WTC11 (cell line): ENCODE results near the gene ZDHHC16. TPM values are rescaled to one million over a fixed set of nuclear protein-coding genes. Genes with fewer than 3 reads are reported as not detected.
A peak's percentile ranks its signal among the peaks of the same experiment; 100 is the strongest.

Experiments used
- ATAC-seq: fragments of 200-7000 bp; cut with Tn5 transposase; 2 replicates; pipeline ENCODE4 v1.10.0; 2021; ENCODE audit warnings: mild to moderate bottlenecking, moderate library complexity
- CTCF ChIA-PET: fragments of 300-600 bp; sonication (Branson Sonifier 250); formaldehyde crosslinking; loops from one replicate; lab custom pipeline; 2021; ENCODE audit warnings: antibody characterized with exemption; lab: Charles Lee
- POLR2A ChIA-PET: fragments of 350-600 bp; sonication (Branson Sonifier 250); formaldehyde crosslinking; loops from one replicate; lab custom pipeline; 2021; ENCODE audit warnings: antibody characterized with exemption; lab: Charles Lee
- DNase-seq: peaks from one replicate; pipeline ENCODE4 v3.0.0; 2021; ENCODE audit warnings: low spot score
- H3K27ac Mint-ChIP-seq: 2 replicates; pipeline ENCODE4 v1.8.0; 2021; ENCODE audit warnings: mixed read lengths
- H3K27me3 Mint-ChIP-seq: 2 replicates; pipeline ENCODE4 v1.8.0; 2021; ENCODE audit warnings: low read depth, mild to moderate bottlenecking, moderate library complexity, mixed read lengths
- H3K36me3 Mint-ChIP-seq: 2 replicates; pipeline ENCODE4 v1.8.0; 2021; ENCODE audit warnings: mixed read lengths
- H3K4me1 Mint-ChIP-seq: 2 replicates; pipeline ENCODE4 v1.8.0; 2022; ENCODE audit warnings: mixed read lengths
- H3K4me3 Mint-ChIP-seq: 2 replicates; pipeline ENCODE4 v1.8.0; 2021; ENCODE audit warnings: mild to moderate bottlenecking, moderate library complexity, mixed read lengths
- H3K9me3 Mint-ChIP-seq: 2 replicates; pipeline ENCODE4 v1.8.0; 2021; ENCODE audit warnings: mixed read lengths
- ATF1 ChIP-seq: sonication (generic); formaldehyde crosslinking; IDR thresholded peaks from 2 replicates; pipeline ENCODE4 v1.8.1; 2023; ENCODE audit warnings: mild to moderate bottlenecking, moderate library complexity, missing genetic modification reagents
- GRHL2 ChIP-seq: fragments of 250-450 bp; sonication (Bioruptor Pico); IDR thresholded peaks from 2 replicates; pipeline ENCODE4 v1.8.0; 2022; ENCODE audit warnings: mild to moderate bottlenecking, moderate library complexity; ENCODE audit not compliant: insufficient replicate concordance, severe bottlenecking
- JAZF1 ChIP-seq: fragments of 250-450 bp; sonication (Bioruptor Pico); IDR thresholded peaks from 2 replicates; pipeline ENCODE4 v1.9.0; 2021; ENCODE audit warnings: moderate library complexity, mild to moderate bottlenecking, inconsistent platforms
- NR2C2 ChIP-seq: sonication (generic); formaldehyde crosslinking; IDR thresholded peaks from 2 replicates; pipeline ENCODE4 v1.8.0; 2022; ENCODE audit warnings: mild to moderate bottlenecking, missing genetic modification reagents
- PRRX2 ChIP-seq: fragments of 250-450 bp; sonication (Bioruptor Pico); IDR thresholded peaks from 2 replicates; pipeline ENCODE4 v1.8.0; 2021; ENCODE audit warnings: mild to moderate bottlenecking
- TCF7 ChIP-seq: sonication (generic); formaldehyde crosslinking; IDR thresholded peaks from 2 replicates; pipeline ENCODE4 v1.8.0; 2022; ENCODE audit warnings: mild to moderate bottlenecking, low read depth, missing genetic modification reagents, moderate library complexity
- ZBTB21 ChIP-seq: sonication (generic); formaldehyde crosslinking; IDR thresholded peaks from 2 replicates; pipeline ENCODE4 v1.8.1; 2023; ENCODE audit warnings: mild to moderate bottlenecking, missing genetic modification reagents, borderline replicate concordance
- ZNF138 ChIP-seq: sonication (generic); formaldehyde crosslinking; conservative IDR thresholded peaks from 2 replicates; pipeline ENCODE4 v1.8.1; 2022; ENCODE audit warnings: mild to moderate bottlenecking, moderate library complexity, missing genetic modification reagents
- total RNA-seq: library from RNA; stranded (reverse); gene quantifications from 3 replicates; pipeline ENCODE4 v1.2.3, GENCODE V29; 2021
- TF ChIP-seq, protein P1 (sequence below): fragments of 250-450 bp; sonication (Bioruptor Pico); IDR thresholded peaks from 2 replicates; pipeline ENCODE4 v1.9.0; 2021; ENCODE audit warnings: mild to moderate bottlenecking, borderline replicate concordance
- TF ChIP-seq, protein P2 (sequence below): sonication (generic); formaldehyde crosslinking; IDR thresholded peaks from 2 replicates; pipeline ENCODE4 v1.8.1; 2022; ENCODE audit warnings: low read depth, mild to moderate bottlenecking, moderate library complexity, missing genetic modification reagents, borderline replicate concordance
- TF ChIP-seq, protein P3 (sequence below): sonication (generic); formaldehyde crosslinking; IDR thresholded peaks from 2 replicates; pipeline ENCODE4 v1.8.1; 2022; ENCODE audit warnings: missing genetic modification reagents, borderline replicate concordance
- TF ChIP-seq, protein P4 (sequence below): sonication (generic); formaldehyde crosslinking; IDR thresholded peaks from 2 replicates; pipeline ENCODE4 v1.8.0; 2022; ENCODE audit warnings: mild to moderate bottlenecking, missing genetic modification reagents
- TF ChIP-seq, protein P5 (sequence below): sonication (generic); formaldehyde crosslinking; conservative IDR thresholded peaks from 2 replicates; pipeline ENCODE4 v1.8.1; 2023; ENCODE audit warnings: mild to moderate bottlenecking, low read depth, missing genetic modification reagents, moderate library complexity
- TF ChIP-seq, protein P6 (sequence below): sonication (generic); formaldehyde crosslinking; IDR thresholded peaks from 2 replicates; pipeline ENCODE4 v1.8.0; 2023; ENCODE audit warnings: mild to moderate bottlenecking, missing genetic modification reagents
- TF ChIP-seq, protein P7 (sequence below): sonication (generic); formaldehyde crosslinking; IDR thresholded peaks from 2 replicates; pipeline ENCODE4 v1.8.0; 2022; ENCODE audit warnings: missing genetic modification reagents
- TF ChIP-seq, protein P8 (sequence below): sonication (generic); formaldehyde crosslinking; IDR thresholded peaks from 2 replicates; pipeline ENCODE4 v1.8.1; 2023; ENCODE audit warnings: mild to moderate bottlenecking, missing genetic modification reagents

Gene ZDHHC16
- total RNA-seq, 1 experiment from 2014 or later = 44.4 TPM

DNA sequence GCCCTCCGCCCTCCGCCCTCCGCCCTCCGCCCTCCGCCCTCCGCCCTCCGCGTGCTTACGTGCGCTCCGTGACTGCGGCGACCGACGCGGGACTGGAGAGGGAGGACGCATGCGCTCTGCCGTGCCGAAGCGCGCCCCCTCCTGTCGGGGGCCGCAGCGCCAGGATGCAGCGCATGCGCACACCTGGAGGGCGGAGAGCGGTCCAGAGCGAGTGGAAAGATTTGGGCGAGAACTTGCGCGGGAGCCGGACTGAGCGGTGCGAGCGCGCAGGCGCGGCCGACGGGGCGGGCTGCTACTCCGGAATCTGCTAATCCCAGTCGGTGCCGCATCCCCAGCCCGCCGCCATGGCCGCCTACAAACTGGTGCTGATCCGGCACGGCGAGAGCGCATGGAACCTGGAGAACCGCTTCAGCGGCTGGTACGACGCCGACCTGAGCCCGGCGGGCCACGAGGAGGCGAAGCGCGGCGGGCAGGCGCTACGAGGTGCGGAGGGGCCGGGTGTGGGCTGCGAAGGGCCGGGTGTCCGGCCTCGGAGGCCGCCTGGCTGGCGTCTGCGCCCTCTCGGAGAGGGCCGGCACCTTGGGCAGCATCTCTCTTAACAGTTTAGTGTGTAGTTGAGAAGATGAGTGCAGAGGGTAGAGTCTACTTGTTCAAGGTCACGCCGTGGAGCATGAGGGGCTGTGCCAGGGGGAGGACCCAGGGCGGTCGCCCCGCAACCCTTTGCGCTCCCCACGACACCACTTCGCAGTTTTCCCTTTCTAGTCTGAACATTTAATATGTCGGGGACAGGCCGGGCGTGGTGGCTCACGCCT is 19.8 kb upstream of the ZDHHC16 start, which contains the start of gene PGAM1:
TSS of gene PGAM1 (plus strand) at position 228 of the 812 bp plus-strand sequence. CDS start at position 345, 117 bp downstream.
- peak; percentile 83 for ATAC-seq
- no peaks in the 10 kb centered on the region for H3K27me3 Mint-ChIP-seq
- TF ChIP-seq, protein P1, sequence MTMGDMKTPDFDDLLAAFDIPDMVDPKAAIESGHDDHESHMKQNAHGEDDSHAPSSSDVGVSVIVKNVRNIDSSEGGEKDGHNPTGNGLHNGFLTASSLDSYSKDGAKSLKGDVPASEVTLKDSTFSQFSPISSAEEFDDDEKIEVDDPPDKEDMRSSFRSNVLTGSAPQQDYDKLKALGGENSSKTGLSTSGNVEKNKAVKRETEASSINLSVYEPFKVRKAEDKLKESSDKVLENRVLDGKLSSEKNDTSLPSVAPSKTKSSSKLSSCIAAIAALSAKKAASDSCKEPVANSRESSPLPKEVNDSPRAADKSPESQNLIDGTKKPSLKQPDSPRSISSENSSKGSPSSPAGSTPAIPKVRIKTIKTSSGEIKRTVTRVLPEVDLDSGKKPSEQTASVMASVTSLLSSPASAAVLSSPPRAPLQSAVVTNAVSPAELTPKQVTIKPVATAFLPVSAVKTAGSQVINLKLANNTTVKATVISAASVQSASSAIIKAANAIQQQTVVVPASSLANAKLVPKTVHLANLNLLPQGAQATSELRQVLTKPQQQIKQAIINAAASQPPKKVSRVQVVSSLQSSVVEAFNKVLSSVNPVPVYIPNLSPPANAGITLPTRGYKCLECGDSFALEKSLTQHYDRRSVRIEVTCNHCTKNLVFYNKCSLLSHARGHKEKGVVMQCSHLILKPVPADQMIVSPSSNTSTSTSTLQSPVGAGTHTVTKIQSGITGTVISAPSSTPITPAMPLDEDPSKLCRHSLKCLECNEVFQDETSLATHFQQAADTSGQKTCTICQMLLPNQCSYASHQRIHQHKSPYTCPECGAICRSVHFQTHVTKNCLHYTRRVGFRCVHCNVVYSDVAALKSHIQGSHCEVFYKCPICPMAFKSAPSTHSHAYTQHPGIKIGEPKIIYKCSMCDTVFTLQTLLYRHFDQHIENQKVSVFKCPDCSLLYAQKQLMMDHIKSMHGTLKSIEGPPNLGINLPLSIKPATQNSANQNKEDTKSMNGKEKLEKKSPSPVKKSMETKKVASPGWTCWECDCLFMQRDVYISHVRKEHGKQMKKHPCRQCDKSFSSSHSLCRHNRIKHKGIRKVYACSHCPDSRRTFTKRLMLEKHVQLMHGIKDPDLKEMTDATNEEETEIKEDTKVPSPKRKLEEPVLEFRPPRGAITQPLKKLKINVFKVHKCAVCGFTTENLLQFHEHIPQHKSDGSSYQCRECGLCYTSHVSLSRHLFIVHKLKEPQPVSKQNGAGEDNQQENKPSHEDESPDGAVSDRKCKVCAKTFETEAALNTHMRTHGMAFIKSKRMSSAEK (CRISPR knock-in tag) = no peak
- TF ChIP-seq, protein P2, sequence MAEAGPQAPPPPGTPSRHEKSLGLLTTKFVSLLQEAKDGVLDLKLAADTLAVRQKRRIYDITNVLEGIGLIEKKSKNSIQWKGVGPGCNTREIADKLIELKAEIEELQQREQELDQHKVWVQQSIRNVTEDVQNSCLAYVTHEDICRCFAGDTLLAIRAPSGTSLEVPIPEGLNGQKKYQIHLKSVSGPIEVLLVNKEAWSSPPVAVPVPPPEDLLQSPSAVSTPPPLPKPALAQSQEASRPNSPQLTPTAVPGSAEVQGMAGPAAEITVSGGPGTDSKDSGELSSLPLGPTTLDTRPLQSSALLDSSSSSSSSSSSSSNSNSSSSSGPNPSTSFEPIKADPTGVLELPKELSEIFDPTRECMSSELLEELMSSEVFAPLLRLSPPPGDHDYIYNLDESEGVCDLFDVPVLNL (CRISPR knock-in tag) = no peak
- TF ChIP-seq JAZF1 (CRISPR knock-in tag) = no peak
- TF ChIP-seq, protein P3, sequence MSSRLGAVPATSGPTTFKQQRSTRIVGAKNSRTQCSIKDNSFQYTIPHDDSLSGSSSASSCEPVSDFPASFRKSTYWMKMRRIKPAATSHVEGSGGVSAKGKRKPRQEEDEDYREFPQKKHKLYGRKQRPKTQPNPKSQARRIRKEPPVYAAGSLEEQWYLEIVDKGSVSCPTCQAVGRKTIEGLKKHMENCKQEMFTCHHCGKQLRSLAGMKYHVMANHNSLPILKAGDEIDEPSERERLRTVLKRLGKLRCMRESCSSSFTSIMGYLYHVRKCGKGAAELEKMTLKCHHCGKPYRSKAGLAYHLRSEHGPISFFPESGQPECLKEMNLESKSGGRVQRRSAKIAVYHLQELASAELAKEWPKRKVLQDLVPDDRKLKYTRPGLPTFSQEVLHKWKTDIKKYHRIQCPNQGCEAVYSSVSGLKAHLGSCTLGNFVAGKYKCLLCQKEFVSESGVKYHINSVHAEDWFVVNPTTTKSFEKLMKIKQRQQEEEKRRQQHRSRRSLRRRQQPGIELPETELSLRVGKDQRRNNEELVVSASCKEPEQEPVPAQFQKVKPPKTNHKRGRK = no peak
- TF ChIP-seq, protein P4, sequence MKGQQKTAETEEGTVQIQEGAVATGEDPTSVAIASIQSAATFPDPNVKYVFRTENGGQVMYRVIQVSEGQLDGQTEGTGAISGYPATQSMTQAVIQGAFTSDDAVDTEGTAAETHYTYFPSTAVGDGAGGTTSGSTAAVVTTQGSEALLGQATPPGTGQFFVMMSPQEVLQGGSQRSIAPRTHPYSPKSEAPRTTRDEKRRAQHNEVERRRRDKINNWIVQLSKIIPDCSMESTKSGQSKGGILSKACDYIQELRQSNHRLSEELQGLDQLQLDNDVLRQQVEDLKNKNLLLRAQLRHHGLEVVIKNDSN (CRISPR knock-in tag) = peak; percentile 37; the same call in 1 of the 2 replicates
- TF ChIP-seq, protein P5, sequence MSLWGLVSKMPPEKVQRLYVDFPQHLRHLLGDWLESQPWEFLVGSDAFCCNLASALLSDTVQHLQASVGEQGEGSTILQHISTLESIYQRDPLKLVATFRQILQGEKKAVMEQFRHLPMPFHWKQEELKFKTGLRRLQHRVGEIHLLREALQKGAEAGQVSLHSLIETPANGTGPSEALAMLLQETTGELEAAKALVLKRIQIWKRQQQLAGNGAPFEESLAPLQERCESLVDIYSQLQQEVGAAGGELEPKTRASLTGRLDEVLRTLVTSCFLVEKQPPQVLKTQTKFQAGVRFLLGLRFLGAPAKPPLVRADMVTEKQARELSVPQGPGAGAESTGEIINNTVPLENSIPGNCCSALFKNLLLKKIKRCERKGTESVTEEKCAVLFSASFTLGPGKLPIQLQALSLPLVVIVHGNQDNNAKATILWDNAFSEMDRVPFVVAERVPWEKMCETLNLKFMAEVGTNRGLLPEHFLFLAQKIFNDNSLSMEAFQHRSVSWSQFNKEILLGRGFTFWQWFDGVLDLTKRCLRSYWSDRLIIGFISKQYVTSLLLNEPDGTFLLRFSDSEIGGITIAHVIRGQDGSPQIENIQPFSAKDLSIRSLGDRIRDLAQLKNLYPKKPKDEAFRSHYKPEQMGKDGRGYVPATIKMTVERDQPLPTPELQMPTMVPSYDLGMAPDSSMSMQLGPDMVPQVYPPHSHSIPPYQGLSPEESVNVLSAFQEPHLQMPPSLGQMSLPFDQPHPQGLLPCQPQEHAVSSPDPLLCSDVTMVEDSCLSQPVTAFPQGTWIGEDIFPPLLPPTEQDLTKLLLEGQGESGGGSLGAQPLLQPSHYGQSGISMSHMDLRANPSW (CRISPR knock-in tag) = no peak
- TF ChIP-seq, protein P6, sequence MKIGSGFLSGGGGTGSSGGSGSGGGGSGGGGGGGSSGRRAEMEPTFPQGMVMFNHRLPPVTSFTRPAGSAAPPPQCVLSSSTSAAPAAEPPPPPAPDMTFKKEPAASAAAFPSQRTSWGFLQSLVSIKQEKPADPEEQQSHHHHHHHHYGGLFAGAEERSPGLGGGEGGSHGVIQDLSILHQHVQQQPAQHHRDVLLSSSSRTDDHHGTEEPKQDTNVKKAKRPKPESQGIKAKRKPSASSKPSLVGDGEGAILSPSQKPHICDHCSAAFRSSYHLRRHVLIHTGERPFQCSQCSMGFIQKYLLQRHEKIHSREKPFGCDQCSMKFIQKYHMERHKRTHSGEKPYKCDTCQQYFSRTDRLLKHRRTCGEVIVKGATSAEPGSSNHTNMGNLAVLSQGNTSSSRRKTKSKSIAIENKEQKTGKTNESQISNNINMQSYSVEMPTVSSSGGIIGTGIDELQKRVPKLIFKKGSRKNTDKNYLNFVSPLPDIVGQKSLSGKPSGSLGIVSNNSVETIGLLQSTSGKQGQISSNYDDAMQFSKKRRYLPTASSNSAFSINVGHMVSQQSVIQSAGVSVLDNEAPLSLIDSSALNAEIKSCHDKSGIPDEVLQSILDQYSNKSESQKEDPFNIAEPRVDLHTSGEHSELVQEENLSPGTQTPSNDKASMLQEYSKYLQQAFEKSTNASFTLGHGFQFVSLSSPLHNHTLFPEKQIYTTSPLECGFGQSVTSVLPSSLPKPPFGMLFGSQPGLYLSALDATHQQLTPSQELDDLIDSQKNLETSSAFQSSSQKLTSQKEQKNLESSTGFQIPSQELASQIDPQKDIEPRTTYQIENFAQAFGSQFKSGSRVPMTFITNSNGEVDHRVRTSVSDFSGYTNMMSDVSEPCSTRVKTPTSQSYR = no peak
- no peak for TF ChIP-seq ATF1 (CRISPR knock-in tag)
- no peak for TF ChIP-seq ZNF138 (CRISPR knock-in tag)
- no peak for TF ChIP-seq GRHL2
- TF ChIP-seq TCF7 = no peak
- TF ChIP-seq ZBTB21 (CRISPR knock-in tag) = peak; percentile 24; the same call in 1 of the 2 replicates
- TF ChIP-seq NR2C2 = no peak
- TF ChIP-seq, protein P7, sequence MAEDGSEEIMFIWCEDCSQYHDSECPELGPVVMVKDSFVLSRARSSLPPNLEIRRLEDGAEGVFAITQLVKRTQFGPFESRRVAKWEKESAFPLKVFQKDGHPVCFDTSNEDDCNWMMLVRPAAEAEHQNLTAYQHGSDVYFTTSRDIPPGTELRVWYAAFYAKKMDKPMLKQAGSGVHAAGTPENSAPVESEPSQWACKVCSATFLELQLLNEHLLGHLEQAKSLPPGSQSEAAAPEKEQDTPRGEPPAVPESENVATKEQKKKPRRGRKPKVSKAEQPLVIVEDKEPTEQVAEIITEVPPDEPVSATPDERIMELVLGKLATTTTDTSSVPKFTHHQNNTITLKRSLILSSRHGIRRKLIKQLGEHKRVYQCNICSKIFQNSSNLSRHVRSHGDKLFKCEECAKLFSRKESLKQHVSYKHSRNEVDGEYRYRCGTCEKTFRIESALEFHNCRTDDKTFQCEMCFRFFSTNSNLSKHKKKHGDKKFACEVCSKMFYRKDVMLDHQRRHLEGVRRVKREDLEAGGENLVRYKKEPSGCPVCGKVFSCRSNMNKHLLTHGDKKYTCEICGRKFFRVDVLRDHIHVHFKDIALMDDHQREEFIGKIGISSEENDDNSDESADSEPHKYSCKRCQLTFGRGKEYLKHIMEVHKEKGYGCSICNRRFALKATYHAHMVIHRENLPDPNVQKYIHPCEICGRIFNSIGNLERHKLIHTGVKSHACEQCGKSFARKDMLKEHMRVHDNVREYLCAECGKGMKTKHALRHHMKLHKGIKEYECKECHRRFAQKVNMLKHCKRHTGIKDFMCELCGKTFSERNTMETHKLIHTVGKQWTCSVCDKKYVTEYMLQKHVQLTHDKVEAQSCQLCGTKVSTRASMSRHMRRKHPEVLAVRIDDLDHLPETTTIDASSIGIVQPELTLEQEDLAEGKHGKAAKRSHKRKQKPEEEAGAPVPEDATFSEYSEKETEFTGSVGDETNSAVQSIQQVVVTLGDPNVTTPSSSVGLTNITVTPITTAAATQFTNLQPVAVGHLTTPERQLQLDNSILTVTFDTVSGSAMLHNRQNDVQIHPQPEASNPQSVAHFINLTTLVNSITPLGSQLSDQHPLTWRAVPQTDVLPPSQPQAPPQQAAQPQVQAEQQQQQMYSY (CRISPR knock-in tag) = peak; percentile 93
- TF ChIP-seq PRRX2 (CRISPR knock-in tag) = no peak
- TF ChIP-seq, protein P8, sequence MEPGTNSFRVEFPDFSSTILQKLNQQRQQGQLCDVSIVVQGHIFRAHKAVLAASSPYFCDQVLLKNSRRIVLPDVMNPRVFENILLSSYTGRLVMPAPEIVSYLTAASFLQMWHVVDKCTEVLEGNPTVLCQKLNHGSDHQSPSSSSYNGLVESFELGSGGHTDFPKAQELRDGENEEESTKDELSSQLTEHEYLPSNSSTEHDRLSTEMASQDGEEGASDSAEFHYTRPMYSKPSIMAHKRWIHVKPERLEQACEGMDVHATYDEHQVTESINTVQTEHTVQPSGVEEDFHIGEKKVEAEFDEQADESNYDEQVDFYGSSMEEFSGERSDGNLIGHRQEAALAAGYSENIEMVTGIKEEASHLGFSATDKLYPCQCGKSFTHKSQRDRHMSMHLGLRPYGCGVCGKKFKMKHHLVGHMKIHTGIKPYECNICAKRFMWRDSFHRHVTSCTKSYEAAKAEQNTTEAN (CRISPR knock-in tag) = no peak

More for the DNA sequence above, 19.8 kb upstream of the ZDHHC16 start, which contains the start of gene PGAM1:
- Mint-ChIP-seq H3K36me3 (peaks cover 40% of the 10 kb centered on the region), H3K4me3 (peak within 1 kb of the TSS; percentile 95), H3K4me1 (peaks cover 22% of the 10 kb centered on the region), H3K27ac (peak within 1 kb of the TSS; percentile 95), H3K9me3 (no peaks in the 10 kb centered on the region)
- CTCF ChIA-PET = interaction anchor here (1.5 kb wide), 1 partner anchor 8 kb away, joined by 5 read pairs; no protein-coding TSS in a partner anchor
- DNase-seq = peak; percentile 94
- POLR2A ChIA-PET = interaction anchor here (1.9 kb wide), 1 partner anchor 25 kb away, joined by 7 read pairs; the partner anchor contains the start of gene RRP12
